HL-60 (cell line): ENCODE data around the gene ADAMTSL5.

Source experiments
- GABPA ChIP-seq: IDR thresholded peaks from 2 replicates; pipeline ENCODE4 v1.6.1; 2012; ENCODE audit warnings: low read depth
- POLR2AphosphoS5 ChIP-seq: IDR thresholded peaks from 2 replicates; pipeline ENCODE4 v1.6.1; 2012; ENCODE audit warnings: low read depth
- SPI1 ChIP-seq: IDR thresholded peaks from 2 replicates; pipeline ENCODE4 v1.6.1; 2012; ENCODE audit warnings: low read depth, mild to moderate bottlenecking, borderline replicate concordance
- TF ChIP-seq, protein P1 (sequence below): IDR thresholded peaks from one replicate; pipeline ENCODE4 v1.5.1; 2011; ENCODE audit warnings: low read length, control low read depth, inconsistent platforms; ENCODE audit not compliant: insufficient read depth
- TF ChIP-seq, protein P2 (sequence below): IDR thresholded peaks from 2 replicates; pipeline ENCODE4 v1.6.1; 2012; ENCODE audit warnings: low read depth; ENCODE audit not compliant: insufficient replicate concordance

DNA sequence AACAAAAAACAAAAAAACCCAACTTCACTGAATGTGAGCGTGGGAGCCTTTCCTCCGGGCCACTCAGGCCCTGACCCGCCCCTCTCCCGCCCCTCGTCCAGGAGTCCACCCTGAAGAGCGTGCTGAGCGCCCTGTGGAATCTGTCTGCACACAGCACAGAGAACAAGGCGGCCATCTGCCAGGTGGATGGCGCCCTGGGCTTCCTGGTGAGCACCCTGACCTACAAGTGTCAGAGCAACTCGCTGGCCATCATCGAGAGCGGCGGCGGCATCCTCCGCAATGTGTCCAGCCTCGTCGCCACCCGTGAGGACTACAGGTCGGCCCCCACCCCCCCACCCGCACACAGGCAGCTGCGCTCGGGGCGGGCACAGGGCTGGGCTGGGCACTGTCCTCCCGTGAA, 51.0 kb downstream of the ADAMTSL5 start:
- TF ChIP-seq, protein P1, sequence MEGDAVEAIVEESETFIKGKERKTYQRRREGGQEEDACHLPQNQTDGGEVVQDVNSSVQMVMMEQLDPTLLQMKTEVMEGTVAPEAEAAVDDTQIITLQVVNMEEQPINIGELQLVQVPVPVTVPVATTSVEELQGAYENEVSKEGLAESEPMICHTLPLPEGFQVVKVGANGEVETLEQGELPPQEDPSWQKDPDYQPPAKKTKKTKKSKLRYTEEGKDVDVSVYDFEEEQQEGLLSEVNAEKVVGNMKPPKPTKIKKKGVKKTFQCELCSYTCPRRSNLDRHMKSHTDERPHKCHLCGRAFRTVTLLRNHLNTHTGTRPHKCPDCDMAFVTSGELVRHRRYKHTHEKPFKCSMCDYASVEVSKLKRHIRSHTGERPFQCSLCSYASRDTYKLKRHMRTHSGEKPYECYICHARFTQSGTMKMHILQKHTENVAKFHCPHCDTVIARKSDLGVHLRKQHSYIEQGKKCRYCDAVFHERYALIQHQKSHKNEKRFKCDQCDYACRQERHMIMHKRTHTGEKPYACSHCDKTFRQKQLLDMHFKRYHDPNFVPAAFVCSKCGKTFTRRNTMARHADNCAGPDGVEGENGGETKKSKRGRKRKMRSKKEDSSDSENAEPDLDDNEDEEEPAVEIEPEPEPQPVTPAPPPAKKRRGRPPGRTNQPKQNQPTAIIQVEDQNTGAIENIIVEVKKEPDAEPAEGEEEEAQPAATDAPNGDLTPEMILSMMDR: no peak
- TF ChIP-seq, protein P2, sequence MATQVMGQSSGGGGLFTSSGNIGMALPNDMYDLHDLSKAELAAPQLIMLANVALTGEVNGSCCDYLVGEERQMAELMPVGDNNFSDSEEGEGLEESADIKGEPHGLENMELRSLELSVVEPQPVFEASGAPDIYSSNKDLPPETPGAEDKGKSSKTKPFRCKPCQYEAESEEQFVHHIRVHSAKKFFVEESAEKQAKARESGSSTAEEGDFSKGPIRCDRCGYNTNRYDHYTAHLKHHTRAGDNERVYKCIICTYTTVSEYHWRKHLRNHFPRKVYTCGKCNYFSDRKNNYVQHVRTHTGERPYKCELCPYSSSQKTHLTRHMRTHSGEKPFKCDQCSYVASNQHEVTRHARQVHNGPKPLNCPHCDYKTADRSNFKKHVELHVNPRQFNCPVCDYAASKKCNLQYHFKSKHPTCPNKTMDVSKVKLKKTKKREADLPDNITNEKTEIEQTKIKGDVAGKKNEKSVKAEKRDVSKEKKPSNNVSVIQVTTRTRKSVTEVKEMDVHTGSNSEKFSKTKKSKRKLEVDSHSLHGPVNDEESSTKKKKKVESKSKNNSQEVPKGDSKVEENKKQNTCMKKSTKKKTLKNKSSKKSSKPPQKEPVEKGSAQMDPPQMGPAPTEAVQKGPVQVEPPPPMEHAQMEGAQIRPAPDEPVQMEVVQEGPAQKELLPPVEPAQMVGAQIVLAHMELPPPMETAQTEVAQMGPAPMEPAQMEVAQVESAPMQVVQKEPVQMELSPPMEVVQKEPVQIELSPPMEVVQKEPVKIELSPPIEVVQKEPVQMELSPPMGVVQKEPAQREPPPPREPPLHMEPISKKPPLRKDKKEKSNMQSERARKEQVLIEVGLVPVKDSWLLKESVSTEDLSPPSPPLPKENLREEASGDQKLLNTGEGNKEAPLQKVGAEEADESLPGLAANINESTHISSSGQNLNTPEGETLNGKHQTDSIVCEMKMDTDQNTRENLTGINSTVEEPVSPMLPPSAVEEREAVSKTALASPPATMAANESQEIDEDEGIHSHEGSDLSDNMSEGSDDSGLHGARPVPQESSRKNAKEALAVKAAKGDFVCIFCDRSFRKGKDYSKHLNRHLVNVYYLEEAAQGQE: no peak
- no peak for TF ChIP-seq POLR2AphosphoS5
- no peak for TF ChIP-seq SPI1
- TF ChIP-seq GABPA: no peak
